T-helper 1 cell treated with Interleukin-12 subunit alpha and Interleukin-12 subunit beta and Interleukin-4 antibody, amounts not matched to agents 30 μg/mL and 1 μg/mL, for 36 hours (primary cell): ENCODE results near the gene PDCD4.
A peak's percentile ranks its signal among the peaks of the same experiment; 100 is the strongest.

Experiments
- H3K27ac Mint-ChIP-seq: one replicate; pipeline ENCODE4 v1.8.0; 2021; ENCODE audit warnings: mild to moderate bottlenecking, mixed read lengths
- H3K27me3 Mint-ChIP-seq: one replicate; pipeline ENCODE4 v1.8.0; 2021; ENCODE audit warnings: low read depth, mixed read lengths
- H3K36me3 Mint-ChIP-seq: one replicate; pipeline ENCODE4 v1.8.0; 2021; ENCODE audit warnings: low read depth, mixed read lengths
- H3K4me1 Mint-ChIP-seq: one replicate; pipeline ENCODE4 v1.8.0; 2021; ENCODE audit warnings: low read depth, mixed read lengths
- H3K4me3 Mint-ChIP-seq: one replicate; pipeline ENCODE4 v1.8.0; 2021; ENCODE audit warnings: mild to moderate bottlenecking, moderate library complexity, mixed read lengths
- H3K9me3 Mint-ChIP-seq: one replicate; pipeline ENCODE4 v1.8.0; 2021; ENCODE audit warnings: mixed read lengths

The PDCD4 gene

DNA sequence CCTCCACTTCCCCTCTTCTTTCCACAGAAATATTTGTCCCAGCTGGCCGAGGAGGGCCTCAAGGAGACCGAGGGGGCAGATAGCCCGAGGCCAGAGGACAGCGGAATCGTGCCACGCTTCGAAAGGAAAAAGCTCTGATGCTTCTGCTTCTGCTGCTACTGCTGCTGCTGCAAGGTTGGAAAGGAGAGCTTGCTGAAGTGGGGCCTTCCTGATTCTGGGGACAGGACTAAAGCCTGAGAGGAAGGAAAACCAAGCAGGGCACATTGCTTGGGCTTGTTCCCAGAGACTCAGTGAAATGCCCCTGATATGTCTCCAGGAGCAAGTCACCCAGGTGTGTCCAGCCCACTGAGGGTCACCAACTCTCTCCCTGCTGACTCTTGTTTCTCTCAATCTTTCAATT, 35.9 kb upstream of the PDCD4 start:
- Mint-ChIP-seq H3K9me3 (no peaks in the 10 kb centered on the region), H3K27me3 (no peaks in the 10 kb centered on the region), H3K27ac (no peak overlapping the region), H3K4me3 (no peak overlapping the region), H3K36me3 (peaks cover 6% of the 10 kb centered on the region), H3K4me1 (peaks cover 21% of the 10 kb centered on the region)

DNA sequence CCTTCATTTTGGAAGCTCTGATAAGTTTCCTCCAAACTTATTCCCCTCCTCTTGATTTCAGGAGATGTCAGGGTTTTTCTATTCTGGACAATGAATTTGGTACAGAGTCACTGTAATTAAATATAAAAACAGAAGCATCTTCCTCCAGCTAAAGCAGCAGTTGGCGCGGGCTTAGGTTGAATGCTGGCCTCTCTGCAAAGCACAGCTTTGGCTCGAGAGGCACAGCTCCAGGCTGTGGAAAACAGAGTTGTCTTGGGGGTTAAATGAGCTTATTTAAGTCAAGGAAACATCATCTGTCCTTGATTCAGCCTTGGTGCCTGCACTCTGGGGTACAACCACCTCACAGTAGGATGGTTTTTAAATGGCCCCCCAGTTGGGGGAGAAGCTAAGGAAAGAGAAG, 35.0 kb upstream of the PDCD4 start:
- peaks cover 26% of the 10 kb centered on the region for H3K4me1 Mint-ChIP-seq
- no peaks in the 10 kb centered on the region for H3K9me3 Mint-ChIP-seq
- H3K27me3 Mint-ChIP-seq: no peaks in the 10 kb centered on the region
- peaks cover 6% of the 10 kb centered on the region for H3K36me3 Mint-ChIP-seq
- H3K27ac Mint-ChIP-seq: no peak overlapping the region
- no peak overlapping the region for H3K4me3 Mint-ChIP-seq

DNA sequence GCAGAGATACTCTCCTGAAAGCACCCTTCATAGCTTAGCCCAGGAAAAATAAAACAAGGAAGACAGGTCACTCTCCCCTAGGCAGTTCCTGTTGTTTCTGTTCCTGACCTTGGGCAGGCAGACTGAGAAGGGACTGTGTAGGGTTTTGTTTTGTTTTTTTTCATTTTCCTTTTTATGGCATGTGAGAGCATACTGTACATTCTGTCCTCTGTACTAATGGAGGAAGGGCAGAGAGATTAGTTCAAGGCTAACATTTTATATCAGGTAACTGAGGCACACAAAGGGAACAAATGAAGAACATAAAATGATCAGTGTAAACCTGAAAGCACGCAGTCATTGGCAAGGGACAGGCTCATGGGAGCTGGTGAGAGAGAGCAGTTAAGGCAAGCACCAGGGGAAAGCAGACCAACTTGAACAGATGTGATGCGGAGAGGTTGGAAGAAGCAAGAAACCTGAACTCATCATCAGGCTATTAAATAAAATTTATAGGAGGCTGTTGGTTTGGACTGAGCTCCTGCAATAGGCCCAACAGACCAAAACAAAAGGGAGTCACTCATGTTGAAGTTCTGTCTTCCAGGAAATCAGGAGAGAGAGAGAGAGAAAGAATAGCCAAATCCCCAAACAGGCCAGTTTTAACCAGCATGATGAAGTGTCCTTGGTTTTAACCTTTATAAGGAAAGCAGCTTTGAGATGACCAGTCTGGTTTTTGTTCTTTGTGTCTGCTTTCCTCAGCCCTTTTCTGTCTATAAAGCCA, 34.1 kb upstream of the PDCD4 start:
- Mint-ChIP-seq H3K4me3 (no peak overlapping the region), H3K4me1 (peaks cover 35% of the 10 kb centered on the region), H3K27me3 (no peaks in the 10 kb centered on the region), H3K27ac (no peak overlapping the region), H3K9me3 (no peaks in the 10 kb centered on the region), H3K36me3 (peaks cover 6% of the 10 kb centered on the region)

DNA sequence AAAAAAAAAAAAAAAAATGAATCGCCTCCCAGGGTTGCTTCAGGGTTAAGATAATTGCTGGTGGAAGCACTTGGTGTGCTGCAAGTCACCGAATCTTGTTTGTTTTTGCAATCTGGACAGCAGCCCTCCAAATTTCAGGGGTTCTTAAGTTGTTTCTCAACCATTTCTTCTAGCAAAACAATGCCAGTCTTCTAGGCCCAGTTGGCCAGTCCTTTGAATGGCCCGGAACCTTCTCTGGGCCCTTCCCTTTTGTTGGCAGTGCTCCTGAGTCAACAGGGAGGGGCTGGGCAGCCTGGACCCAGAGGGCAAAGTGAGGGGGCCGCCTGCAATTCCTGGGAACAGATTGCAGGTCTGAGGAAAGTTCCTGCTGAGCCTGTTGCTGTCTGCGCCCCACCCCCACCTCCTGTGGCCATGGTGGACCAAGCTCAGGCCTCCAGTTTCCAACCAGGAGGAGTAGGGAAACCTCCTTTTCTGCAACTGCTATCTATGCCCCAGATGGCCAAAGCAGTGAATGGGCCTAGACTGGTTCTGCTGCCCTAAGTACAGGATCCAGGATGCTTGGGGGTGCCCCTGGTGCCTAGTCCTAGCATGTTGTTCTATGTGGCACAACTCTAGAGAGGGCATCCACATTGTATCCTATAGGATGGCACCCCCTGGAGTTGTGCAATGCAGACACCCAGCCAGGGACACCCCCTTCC, 31.4 kb upstream of the PDCD4 start:
- Mint-ChIP-seq H3K27me3 (no peaks in the 10 kb centered on the region), H3K27ac (no peak overlapping the region), H3K36me3 (peaks cover 8% of the 10 kb centered on the region), H3K9me3 (no peaks in the 10 kb centered on the region), H3K4me1 (peaks cover 46% of the 10 kb centered on the region), H3K4me3 (no peak overlapping the region)

DNA sequence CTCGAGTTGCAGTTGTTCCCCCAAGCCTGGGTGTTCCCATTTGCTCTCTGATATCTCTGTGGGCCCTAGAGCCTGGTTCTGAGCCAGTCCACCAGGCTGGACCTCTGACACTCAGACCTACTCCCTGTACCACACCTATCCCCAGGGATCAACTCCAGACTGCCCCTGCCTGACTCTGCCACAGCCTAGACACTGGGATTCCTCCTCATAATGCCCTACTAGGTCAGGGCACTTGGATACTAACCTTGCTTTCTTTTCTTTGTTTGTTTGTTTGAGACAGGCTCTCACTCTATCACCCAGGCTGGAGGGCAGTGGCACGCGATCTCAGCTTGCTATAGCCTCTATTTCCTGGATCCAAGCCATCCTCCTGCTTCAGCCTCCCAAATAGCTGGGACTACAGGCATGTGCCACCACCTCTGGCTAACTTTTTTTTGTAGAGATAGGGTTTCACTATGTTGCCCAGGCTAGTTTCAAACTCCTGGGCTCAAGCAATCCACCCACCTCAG, 30.8 kb upstream of the PDCD4 start:
- Mint-ChIP-seq H3K27me3 (no peaks in the 10 kb centered on the region), H3K9me3 (no peaks in the 10 kb centered on the region), H3K27ac (no peak overlapping the region), H3K36me3 (peaks cover 8% of the 10 kb centered on the region), H3K4me1 (peaks cover 50% of the 10 kb centered on the region), H3K4me3 (no peak overlapping the region)

DNA sequence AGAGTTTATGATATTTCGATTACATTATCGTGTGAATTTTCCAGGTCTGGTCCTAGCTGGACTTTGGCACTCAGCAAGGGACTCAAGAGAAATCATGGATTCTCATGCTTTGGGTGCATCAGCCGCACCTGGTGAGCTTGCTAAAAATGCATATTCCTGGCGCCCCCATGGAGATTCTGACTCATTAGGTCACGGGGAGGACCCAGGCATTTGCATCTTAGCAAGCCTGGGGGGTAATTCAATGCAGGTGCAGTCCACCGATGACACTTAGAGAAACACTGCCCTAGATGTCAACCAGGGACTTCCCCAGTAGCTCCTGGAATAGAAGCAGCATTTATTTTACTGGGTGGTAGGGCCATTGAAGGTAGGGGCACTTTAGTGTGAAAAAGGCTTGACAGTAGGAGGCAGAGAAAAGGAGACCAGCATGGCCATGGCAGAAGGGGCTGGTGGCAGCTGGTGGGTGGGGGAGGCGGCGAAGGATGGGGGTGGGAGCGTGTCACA, 29.9 kb upstream of the PDCD4 start:
- Mint-ChIP-seq H3K4me3 (no peak overlapping the region), H3K36me3 (peaks cover 8% of the 10 kb centered on the region), H3K27me3 (no peaks in the 10 kb centered on the region), H3K9me3 (no peaks in the 10 kb centered on the region), H3K27ac (peak overlapping the region; percentile 67), H3K4me1 (peaks cover 50% of the 10 kb centered on the region)

DNA sequence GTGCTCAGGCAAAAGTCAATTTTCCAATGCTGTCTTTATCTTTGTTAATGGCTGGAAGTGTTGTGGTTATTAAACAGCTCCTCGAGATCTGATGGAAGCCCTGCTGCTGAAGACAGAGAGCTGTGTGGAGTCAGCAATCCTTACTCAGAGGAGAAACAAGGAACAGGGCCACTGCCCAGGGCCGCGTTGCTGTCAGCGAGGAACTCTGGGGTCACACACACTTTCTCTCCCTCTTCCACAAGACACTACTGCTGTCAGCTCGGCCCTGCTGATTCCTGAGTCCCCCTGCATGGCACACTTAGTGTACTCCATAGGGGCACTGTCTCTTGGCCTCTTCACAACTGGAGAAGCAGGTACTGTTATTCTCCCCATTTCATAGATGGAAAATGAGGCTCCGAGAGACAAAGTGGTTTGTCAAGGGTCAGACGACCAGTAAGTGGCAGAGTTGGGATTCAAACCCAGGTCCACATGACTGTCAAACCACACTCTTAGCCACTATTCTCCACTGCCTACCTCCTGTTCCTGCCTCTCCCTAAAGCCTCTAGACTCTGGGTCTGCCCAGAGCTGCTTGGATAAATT, 29.3 kb upstream of the PDCD4 start:
- peaks cover 50% of the 10 kb centered on the region for H3K4me1 Mint-ChIP-seq
- no peaks in the 10 kb centered on the region for H3K27me3 Mint-ChIP-seq
- peaks cover 8% of the 10 kb centered on the region for H3K36me3 Mint-ChIP-seq
- H3K4me3 Mint-ChIP-seq: peak overlapping the region; percentile 36
- peak overlapping the region; percentile 74 for H3K27ac Mint-ChIP-seq
- H3K9me3 Mint-ChIP-seq: no peaks in the 10 kb centered on the region

DNA sequence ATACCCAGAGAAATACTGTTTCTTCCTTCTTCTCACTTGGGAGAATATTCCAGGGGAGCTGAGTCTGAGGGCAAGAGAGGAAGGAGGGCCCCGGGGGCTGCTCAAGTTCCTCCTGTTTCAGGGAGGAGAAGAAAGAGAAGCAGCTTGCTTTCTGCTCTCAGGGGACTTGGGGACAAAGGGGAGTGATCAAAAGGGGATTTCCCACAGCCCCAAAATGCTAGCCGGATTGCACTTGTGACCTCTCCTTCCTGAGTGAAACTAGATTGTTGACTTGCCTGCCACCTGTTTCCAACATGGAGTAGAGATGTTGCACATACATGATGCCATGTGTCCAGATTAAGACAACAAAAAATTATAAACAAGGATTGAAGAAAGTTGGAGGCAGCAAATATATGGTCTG, 28.7 kb upstream of the PDCD4 start:
- Mint-ChIP-seq H3K36me3 (peaks cover 4% of the 10 kb centered on the region), H3K27ac (peak overlapping the region; percentile 74), H3K27me3 (no peaks in the 10 kb centered on the region), H3K4me3 (peak overlapping the region; percentile 36), H3K4me1 (peaks cover 46% of the 10 kb centered on the region), H3K9me3 (no peaks in the 10 kb centered on the region)

DNA sequence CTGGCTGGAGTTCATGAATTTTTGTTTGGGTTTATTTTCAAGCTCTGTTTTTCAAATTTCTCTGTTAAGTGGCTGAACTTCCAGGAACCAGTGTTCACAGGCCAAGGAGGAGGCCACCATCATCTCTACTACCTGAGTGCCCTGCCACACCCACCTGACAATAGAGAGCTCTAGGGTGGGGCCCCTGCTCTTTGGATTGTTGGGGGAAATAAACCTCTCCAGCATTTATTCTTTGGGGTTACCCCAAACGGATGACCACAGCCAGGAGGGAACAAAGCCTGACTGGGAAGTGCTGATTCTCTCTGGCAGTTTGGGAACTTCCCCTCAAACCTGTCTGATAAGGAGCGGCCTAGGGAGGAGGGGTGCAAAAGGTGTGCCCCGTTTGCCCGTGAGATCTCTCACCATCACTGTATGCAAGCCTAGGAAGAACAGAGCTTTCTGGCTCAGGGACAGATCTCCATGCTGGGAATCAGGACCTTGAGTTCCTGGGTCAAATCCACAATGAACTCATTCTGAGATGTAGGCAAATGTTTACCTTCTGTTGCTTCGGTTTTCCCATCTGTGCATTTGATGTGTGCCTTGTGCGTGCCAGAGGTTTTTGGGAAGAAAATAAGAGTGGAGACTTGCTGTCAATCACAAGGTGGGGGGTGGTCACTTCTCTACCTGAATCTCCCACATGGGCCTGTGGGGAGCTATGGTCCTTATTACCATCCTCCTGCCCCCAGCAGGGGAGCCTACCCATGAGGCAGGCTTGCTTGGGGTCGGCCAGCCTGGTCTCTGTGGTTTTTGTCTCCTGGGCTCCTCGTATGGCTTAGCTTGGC, 27.7 kb upstream of the PDCD4 start:
- Mint-ChIP-seq H3K27ac (peak overlapping the region; percentile 34), H3K27me3 (no peaks in the 10 kb centered on the region), H3K36me3 (peaks cover 4% of the 10 kb centered on the region), H3K9me3 (no peaks in the 10 kb centered on the region), H3K4me1 (peaks cover 49% of the 10 kb centered on the region), H3K4me3 (no peak overlapping the region)

DNA sequence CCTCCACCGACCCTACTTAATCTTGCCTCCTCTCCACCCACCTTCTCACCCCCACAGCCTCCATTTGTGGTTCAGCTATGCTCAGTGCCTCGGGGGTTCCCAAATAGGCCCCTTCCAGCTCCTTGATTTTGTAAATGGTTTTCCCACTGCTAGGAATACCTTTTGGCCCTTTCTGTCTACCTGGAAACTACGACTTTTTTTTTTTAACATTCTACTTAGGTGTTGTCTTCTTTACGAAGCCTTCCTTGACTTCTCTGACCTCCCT, 27.2 kb upstream of the PDCD4 start:
- Mint-ChIP-seq H3K4me3 (no peak overlapping the region), H3K4me1 (peaks cover 52% of the 10 kb centered on the region), H3K9me3 (no peaks in the 10 kb centered on the region), H3K27ac (peak overlapping the region; percentile 28), H3K27me3 (no peaks in the 10 kb centered on the region), H3K36me3 (peaks cover 4% of the 10 kb centered on the region)

DNA sequence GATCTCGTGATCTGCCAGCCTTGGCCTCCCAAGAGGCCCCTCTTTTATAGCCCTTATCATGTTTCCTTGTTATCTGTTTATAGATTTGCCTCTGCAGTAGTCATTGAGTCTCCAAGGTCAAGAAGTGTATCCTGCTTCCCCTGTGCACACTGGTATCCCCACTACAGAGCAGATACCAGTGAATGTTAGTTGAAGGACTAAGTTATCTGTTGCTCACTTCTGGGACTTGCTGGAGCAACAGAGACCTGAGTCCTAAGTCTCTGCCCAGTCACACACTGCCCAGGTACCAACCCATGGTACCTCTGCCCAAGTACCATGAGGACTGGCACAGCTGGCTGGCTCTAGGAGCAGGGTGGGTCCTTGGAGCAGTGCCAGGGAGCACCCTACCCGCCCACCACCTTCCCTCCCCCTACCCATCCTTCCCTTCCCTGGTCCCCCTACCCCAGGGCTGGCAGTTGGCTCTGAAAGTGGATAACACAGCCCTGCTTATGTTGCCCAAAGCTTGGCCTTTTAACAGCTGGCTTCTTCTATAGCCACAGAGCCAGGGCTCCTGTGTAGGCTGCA, 26.5 kb upstream of the PDCD4 start:
- H3K9me3 Mint-ChIP-seq: no peaks in the 10 kb centered on the region
- peaks cover 60% of the 10 kb centered on the region for H3K4me1 Mint-ChIP-seq
- no peak overlapping the region for H3K4me3 Mint-ChIP-seq
- no peaks in the 10 kb centered on the region for H3K27me3 Mint-ChIP-seq
- peaks cover 8% of the 10 kb centered on the region for H3K36me3 Mint-ChIP-seq
- H3K27ac Mint-ChIP-seq: peak overlapping the region; percentile 43

DNA sequence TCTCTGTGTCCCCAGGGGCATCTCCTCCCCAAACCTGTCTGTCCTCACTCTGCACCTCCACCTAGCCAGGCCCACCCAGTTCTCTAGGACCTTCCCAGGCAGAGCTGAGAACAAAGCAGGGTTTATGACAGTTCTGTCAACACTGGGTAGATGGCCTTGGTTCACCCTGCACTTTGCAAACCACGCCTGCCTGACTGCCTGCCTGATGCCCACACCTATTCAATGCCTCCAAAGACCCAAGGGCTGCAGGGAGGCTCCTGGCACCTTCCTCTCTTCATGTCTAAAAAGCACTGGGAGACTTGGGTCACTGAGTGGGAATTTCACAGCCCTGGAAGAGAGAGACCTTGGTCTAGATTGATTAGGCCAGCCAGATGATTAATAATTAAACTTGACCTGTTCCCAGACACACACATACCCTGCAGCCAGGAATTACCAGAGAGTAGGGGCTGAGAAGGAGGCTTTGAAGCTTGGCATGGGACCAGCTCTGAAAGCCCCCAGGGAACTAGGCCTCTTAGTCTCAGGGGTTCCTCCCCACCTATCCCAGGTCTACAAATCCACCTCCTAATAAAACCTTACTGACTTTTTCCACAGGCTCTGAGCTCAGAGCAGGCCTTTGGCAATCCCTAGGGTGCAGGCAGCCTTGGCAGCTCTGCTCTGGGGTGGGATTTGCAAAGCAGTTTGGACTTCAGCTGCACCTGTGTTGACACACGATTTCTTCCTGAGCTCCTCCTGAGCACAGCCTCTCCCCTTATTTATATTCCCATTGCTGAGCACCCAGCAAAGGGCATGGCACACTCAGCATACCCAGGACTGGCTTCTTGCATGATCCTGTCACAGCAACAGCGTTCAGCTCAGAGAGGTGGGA, 25.7 kb upstream of the PDCD4 start:
- Mint-ChIP-seq H3K27me3 (no peaks in the 10 kb centered on the region), H3K36me3 (peaks cover 10% of the 10 kb centered on the region), H3K4me1 (peaks cover 65% of the 10 kb centered on the region), H3K4me3 (no peak overlapping the region), H3K9me3 (no peaks in the 10 kb centered on the region), H3K27ac (no peak overlapping the region)

DNA sequence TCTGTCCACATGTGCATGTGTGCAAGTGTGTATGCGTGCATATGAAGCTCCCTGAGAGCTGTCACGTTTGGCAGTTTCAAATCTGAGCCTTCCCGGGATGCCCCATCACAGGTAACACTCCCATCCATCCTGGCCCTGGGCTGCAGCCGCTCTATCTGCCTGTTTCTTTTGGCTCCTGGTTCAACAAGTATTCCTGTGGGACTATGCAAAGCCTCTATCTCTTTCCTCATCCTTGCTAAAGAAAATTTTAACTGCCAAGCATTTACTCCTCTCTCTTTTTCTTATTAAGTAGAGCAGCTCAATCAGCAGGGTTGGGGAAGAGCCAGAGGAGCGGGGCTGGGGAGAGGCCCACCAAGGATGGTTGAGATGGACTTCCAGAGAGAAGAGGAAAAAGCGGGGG, 24.4 kb upstream of the PDCD4 start:
- H3K27me3 Mint-ChIP-seq: no peaks in the 10 kb centered on the region
- H3K9me3 Mint-ChIP-seq: no peaks in the 10 kb centered on the region
- peaks cover 63% of the 10 kb centered on the region for H3K4me1 Mint-ChIP-seq
- H3K36me3 Mint-ChIP-seq: peaks cover 10% of the 10 kb centered on the region
- H3K27ac Mint-ChIP-seq: no peak overlapping the region
- H3K4me3 Mint-ChIP-seq: no peak overlapping the region
